Umbilical cord (tissue), 2 donors: ENCODE measurements around the gene ST14. TPM values are rescaled to one million over a fixed set of nuclear protein-coding genes. Genes with fewer than 3 reads are reported as not detected.

Experiments
- DNase-seq: peaks from one replicate; pipeline ENCODE4 v3.0.0-alpha.2; 2015; ENCODE audit warnings: low spot score
- total RNA-seq: library from RNA; depleted of rRNA; stranded (reverse); fragments of >200 nt; gene quantifications from one replicate; pipeline ENCODE4 v1.2.3, GENCODE V29; 2014; ENCODE audit warnings: low replicate concordance; ENCODE audit not compliant: insufficient read depth

ST14 gene
- total RNA-seq, 1 donor from 2014 or later: 5.3 TPM

DNA sequence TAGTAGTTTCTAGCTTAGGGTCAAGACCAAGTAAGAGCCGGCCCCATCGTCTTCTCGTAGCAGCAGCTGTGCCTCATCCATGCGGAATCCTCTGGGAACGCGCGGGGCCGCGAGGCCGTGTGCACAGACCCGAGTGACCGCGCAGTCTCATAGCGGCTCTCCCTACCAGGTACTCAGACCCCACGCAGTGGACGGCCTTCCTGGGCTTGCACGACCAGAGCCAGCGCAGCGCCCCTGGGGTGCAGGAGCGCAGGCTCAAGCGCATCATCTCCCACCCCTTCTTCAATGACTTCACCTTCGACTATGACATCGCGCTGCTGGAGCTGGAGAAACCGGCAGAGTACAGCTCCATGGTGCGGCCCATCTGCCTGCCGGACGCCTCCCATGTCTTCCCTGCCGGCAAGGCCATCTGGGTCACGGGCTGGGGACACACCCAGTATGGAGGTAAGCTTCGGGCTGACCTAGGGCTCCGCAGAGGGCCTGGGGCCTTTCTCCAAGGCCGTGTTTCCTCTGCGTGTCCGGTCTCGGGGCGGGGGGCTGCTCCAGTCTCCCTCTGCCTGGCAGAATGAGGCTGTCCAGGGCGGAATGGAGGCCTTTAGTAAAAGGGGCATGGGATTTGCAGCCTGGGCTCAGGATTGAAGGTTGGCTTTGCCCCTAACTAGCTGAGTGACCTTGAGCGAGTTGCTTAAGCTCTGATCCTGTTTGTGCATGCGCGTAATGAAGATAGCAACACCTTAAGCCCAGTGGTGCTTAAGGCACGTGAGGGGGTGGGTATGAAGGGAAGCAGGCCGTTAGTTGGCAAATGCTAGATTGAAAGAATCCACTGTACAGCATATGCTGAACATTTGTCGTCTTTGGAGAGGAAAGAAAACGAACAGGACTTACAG lies 48.9 kb downstream of the ST14 start:
- DNase-seq: no peak

DNA sequence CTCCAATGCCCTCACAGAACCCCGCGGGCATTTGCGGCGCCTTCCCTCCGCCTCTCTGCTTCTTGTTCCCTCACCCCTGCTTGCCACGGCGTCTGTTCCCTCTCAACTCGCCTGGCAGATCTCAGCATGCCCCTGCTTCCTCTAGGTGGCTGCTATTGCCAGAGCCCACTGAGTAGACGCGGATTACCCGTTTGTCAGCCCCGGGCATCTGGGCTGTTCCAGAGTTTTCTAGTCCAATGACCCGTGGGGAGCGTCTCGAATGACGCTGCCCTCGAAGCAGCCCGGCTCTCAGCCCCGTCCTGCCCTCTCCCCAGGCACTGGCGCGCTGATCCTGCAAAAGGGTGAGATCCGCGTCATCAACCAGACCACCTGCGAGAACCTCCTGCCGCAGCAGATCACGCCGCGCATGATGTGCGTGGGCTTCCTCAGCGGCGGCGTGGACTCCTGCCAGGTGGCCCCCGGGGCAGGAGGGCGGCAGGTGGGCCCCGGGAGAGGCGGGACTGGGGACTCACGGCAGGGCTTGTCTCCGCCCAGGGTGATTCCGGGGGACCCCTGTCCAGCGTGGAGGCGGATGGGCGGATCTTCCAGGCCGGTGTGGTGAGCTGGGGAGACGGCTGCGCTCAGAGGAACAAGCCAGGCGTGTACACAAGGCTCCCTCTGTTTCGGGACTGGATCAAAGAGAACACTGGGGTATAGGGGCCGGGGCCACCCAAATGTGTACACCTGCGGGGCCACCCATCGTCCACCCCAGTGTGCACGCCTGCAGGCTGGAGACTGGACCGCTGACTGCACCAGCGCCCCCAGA lies 49.7 kb downstream of the ST14 start:
- no peak for DNase-seq

DNA sequence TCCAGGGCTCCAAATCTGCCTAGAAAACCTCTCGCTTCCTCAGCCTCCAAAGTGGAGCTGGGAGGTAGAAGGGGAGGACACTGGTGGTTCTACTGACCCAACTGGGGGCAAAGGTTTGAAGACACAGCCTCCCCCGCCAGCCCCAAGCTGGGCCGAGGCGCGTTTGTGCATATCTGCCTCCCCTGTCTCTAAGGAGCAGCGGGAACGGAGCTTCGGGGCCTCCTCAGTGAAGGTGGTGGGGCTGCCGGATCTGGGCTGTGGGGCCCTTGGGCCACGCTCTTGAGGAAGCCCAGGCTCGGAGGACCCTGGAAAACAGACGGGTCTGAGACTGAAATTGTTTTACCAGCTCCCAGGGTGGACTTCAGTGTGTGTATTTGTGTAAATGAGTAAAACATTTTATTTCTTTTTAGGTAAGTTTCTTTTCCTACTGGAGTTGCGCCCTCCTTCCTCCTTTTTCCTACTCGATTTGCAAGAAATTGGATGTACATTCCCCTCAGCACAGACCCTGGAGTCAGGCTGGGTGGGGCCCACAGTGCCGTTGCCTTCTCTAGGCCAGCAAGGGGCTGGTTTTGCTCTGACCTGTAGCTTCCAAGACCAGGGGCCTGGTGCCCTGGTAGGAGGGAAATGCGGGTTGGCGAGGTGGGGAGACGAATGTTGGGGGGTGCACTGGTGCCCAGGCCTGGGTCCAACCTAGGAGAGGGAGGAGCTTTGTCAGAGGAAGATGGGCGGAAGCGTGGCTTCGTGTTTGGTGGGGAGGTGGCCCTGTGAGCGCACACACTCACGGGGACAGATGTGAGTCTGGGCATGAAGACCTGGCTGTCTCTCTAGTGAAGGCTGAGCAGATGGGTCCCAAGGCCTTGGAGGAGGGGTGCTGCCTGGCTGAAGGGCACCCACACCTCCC lies 50.6 kb downstream of the ST14 start:
- no peak for DNase-seq

DNA sequence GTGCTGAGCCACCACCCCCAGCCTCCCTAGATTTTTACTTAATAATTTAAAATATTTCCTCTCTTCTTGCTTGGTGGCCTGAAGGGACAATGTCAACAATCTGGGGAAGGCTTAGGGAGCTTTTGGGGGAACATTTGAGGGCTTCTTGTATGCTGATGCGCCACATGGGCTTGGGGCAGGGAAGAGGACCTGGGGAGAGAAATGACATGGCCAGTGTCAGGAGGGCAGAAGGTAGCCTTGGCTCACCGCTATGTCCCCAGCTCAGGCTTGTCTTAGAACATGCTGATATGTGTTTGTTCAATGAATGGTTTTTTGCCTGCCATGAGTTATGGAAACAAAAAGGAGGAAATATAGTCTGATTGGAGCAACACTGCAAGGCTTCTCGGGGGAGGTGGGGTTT lies 51.6 kb downstream of the ST14 start:
- no peak for DNase-seq

DNA sequence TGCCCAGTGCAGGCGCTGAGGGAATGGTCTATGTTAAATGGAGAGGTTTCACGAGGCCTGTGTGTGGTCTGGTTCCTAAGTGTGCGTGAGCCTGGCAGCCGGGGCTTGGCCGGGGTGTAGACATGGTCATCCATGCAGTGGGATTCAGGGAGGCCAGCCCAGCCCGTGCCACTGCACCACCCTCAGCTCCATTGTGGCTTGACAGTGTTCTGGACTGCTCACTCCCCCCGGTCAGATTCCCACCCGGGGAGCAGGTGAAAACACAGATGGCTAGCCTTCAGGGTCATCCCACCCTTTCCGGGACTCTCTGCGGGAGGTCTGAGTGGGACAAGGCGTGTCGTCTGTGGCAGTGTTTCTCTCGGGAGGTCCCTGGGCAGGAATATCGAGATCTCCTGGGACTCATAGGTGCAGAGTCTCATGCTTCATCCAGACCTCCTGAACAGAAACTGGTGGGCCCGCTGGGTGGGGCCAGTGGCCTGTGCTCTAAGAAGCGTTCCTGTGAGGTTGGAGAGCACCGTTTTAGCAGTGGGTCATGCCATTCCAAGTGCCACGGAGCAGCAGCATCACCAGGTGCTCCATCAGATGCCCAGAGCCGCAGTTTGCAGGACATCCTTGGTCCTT lies 52.3 kb downstream of the ST14 start:
- no peak for DNase-seq

DNA sequence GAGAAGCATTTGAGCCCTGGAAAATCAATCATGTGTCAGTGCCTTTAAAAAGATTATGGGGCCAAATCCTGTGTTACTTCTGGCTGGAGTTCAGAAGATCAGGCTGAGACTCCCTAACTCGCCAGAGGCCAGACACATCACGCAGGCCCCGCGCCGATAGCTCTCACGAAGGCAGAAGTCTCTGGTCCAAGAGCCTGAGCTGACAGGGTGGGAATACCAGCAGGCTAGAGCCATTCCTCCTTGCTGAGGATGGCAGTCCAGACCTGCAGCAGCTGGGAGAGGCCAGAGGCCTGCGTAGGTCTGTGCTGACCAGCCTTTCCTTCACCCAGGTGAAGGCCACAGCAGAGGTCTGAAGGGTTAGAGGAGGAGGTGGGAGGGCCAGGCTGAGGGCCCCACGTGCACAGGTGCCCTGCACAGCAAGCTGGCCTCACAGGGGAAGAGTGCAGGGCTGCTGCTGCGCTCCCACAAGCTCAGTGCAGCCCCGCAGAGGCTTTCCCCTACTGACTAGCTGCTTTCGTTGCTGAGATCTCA lies 52.9 kb downstream of the ST14 start:
- peak; percentile 10 for DNase-seq

DNA sequence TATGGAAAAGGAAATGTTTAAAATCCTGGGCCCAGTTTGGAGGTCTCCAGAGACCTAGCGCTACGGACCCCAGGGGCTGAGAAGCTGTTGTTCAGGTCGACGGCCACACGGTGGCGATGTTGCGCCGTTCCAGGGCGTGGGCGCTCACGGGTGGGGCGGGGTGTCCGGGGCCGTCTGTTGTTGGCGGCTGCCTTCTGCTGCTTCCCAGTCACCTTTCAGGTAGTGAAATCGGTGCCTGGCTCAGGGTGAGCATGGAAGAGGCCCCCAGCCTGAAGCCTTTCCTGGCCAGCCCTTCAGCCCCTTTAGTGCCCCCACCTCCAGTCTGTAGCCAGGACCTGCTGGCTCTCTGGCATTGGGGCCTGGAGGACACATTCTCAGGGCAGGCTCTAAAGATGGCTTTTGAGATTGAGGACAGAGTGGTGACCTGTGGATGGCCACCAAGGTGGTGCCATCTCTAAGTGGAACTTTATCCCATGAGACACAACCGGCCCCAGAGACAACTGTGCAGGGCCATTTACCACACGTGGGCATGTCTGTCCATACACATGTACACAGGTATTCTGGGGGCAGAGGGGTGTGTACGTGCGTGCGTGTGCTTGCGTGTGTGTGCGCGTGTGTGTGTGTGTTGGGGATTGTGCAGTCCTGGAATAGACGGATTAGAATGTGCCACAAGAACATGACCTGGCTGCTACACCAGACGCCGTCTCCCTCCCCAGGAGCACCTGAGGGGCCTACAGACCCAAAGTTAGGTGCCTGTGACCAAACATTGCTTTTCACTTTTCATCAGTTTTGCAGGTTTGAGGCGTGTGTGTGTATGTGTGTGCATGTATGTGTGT lies 53.8 kb downstream of the ST14 start:
- peak; percentile 50 for DNase-seq

DNA sequence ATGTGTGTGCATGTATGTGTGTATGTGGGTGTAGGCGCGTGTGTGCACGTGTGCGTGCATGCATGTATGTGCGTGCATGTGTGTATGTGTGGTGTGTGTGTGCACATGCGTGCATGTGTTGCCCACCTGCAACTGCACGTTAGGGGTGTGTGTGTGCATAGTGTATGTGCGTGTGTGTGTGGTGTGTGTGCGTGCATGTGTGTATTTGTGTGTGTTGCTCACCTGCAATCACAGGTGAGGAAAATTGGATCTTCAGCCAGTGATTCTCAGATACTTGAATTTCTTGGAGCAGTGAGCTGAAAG lies 54.3 kb downstream of the ST14 start:
- no peak for DNase-seq

DNA sequence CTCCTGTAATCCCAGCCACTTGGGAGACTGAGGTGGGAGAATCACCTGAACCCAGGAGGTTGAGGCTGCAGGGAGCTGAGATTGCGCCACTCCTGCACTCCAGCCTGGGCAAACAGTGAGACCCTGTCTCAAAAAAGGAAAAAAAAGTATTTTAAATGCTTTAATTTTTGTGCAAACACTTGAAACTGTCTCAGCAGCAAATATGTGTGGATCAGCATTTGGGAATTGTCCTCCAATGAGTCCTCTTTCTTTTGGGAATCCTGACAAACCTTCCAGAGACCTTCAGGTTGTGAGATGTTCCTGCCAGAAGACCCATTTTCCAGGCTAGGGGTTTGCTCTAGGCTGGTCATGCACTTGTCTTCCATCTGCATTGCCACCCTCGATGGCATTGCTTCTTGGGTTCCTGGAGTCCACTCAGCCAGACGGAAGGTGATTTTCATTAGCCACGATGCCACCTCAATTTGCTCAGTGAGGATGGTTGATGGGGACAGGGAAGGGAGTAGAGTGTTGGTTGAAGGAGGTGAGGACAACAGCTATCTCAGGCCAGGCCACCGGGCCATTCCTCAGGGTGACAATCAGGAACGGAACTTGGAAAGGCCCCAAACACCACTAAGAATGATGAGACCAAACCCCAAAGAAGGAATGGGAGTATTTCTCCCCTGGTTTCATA lies 55.4 kb downstream of the ST14 start:
- no peak for DNase-seq

DNA sequence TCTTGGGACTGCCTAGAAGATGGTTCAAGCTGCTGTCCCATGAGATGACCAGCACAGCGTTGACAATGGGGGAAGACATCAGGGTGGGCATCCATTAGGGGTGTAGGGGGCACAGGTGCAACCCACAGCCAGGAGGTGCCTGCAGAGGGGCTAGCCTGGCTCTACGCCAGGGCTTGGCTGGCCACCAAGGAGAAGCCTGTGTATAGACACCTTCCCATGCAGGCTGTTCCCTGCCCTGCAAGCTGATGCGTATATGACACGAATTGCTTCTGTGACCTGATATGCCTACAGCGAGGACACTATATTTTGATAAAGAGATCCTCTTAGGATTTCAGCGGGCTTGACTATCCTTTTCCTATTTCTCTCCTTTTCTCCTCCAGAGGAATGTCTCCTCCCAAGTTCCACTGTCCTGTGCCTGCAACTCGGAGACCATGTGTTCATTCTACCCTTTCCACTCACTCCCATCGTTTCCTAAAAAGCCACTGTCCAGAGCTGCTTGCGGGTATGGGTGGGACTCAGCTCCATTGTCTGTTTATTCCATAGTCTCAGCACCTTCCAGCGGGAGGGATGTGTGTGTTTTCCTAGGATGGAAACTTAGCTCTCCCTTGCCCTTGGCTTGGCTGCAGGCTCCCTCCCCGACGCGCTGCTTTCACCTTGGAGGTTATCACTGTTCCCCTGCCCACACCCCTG lies 56.1 kb downstream of the ST14 start:
- DNase-seq: no peak

DNA sequence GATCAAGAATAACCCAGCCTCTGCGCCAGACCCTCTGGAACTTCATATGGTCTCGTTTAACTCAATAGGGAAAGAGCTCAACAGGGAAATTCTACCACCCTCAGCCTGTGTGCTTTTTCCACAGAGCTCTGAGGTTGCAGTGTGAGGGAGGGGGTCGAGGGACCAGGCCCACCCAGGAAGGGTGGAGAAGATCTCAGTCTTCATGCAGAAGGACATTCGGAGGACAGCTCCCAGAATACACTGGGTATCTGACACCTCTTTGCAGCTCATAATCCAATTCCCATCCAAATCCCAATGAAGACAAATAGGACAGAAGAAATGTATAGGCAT lies 56.6 kb downstream of the ST14 start:
- DNase-seq: no peak

DNA sequence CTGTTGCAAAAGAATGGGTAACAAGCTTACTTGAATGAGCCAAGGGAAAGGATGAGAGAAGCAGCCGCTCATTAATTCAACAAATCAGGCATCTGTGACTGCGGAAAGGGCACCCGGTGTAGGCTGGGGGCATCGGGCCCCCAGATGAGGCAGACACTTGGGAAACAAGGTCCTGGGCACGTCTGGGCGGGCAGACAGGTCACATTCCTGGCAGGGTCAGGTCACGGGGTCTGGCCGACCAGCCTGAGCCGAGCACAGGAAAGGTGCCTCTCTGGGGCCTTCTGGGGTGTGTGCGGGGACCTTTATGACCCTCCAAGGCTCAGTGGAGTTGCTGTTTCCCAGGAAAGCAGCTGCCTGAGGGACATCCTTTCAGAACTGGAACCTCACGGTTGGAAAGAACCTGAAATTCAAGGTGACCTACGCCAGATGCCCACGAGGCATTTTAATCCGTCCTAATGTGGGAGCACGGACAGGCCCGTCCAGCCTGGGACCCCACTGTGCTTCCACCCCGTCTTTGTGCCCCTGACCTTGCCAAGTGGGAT lies 57.1 kb downstream of the ST14 start:
- no peak for DNase-seq

DNA sequence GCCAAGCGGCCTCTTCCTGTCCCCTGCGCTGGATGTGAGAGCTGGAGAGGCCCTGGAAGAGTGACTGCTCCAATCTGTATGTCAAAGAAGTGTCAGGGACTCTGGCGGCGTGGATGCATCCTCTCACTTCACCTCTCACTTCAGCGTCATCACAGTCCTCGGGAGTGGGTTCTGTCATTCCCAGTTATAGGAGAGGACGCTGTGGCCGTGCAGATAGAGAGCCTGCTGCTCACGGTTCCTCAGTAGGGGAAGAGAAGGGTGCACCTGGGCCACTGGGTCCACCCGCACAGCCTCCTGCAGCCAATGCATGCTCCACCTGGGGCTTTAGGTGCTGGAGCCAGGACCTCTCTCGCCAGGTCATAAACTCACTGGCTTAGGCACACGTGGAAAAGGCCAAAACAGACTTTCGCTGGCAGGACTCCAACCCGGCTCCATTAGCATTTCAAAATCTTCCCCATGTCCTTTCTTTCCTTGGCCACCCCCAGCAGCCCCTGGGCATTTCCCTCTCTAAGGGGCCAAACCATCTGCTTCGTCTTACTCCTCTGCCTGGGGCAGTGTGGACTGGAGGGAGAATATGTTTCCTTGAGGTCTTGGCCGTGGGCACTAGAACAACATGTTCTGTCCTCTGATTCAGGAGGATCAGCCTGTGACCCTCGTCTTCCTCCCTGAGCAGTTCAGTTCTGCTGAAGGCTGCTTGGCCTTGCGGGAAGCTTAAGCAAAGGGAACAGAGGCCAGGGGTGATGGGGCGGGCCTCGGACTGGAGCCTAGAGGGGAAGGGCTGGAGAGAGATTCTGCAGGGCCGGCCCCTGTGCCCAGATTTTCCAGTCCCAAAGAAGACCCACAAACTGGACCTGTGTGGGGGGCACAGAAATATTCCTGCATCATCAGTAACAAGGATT lies 57.8 kb downstream of the ST14 start:
- DNase-seq: no peak

DNA sequence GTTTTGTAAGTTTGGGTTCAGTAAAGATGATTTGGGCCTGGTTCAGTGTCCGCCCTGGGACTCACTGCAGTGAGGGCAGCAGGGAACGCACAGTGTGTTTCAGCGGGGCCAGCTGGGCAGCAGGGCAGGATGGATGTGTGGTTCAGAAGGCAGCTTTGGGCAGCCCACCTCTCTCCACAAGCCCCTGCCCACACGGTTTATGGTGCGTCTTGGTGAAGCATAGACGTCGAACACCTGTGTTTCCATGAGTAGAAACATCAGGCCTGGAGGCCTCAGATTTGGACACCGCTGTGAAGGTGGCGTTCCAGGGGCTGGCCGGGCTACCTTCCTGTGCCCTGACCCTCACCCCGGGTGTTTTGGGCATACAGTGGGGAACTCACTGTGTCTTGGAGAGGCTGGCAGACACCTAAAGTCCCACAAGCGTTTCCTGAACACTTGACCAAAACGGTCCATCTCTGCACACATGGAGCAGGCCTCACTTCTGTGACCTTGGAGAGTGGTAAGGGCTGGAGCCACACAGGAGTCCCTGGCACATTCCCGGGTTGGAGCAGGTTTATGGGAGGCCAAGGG lies 59.0 kb downstream of the ST14 start:
- no peak for DNase-seq

DNA sequence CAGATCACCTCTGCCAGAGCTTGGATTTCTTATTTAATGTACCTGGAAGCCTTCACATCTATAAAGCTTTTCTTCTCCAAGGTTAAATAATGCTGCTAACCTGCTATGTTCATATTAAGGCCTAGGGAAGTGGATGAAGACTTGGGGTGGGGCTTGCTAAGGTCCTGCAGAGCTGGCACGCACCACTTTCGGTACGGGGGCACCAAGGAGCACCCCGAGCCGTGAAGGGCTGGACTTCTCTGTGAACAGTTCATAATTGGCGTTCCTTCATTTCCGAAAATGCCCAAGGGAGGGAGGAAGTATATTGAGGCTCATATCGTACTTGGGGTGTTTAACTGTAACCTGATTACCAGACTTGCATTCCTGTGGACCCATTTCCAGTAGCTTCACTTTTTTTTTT lies 59.6 kb downstream of the ST14 start:
- no peak for DNase-seq

DNA sequence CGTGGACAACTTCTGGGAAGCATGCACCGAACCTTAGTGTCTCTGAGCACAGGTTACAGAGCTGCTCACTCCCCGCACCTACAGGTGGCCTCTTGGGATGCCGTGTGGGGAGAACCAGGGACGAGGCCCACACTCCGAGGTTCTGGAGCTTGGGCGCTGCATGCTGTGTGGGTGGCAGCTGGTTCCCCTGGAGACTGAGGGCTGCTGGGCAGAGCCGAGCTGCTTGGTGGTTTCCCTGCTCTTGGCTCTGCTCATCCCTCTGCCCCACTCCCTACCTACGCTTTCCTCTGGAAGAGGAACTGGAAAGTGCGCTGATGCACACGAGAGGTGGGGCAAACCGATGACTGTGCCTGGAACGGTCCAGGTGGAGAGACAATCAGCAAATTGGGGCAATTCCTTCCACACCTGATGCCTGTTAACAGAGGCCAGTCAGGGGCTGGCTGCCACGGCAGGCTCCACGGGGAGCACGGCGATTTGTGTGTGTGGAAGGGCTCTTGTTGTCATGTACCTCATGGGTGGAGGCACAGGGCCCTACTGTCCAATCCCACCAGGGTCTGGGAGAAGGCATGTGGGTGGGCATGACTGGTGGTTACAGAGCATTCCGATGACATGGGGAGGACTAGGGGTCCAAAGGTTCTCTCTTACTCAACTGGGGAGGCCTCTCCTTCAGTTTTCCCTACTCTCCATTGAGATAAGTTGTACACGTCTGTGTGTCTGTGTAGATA lies 60.9 kb downstream of the ST14 start:
- no peak for DNase-seq
